Thyroid gland (tissue), 4 donors: ENCODE measurements around the gene VPS9D1. TPM values are rescaled to one million over a fixed set of nuclear protein-coding genes. Genes with fewer than 3 reads are reported as not detected.

Source experiments
- DNase-seq, 2 donors: peaks; one replicate each; pipeline ENCODE4 v3.0.0-alpha.2; 2019
- H3K27ac ChIP-seq, 3 donors: fragments of 200-600 bp; sonication (generic); 1 replicate in 2 of 3; 2 replicates in 1 of 3; pipeline ENCODE4 v1.5.1; 2016 to 2019; ENCODE audit warnings: mild to moderate bottlenecking in 1 of 3, moderate library complexity in 1 of 3
- H3K27me3 ChIP-seq: fragments of 200-600 bp; sonication (generic); one replicate; pipeline ENCODE4 v1.5.1; 2019
- H3K36me3 ChIP-seq, 2 donors: fragments of 200-600 bp; sonication (generic); one replicate each; pipeline ENCODE4 v1.5.1; 2016 to 2019
- H3K4me1 ChIP-seq, 2 donors: fragments of 200-600 bp; sonication (generic); one replicate each; pipeline ENCODE4 v1.5.1; 2017 to 2019
- H3K4me3 ChIP-seq, 3 donors: fragments of 200-600 bp; sonication (generic); replicated peaks in 1 of 3; 1 replicate in 2 of 3; 2 replicates in 1 of 3; pipeline ENCODE4 v1.5.1; 2016; ENCODE audit warnings: mild to moderate bottlenecking in 1 of 3
- H3K9me3 ChIP-seq: fragments of 200-600 bp; sonication (generic); one replicate; pipeline ENCODE4 v1.5.1; 2017
- CTCF ChIP-seq, 6 experiments: fragments of 200-600 bp in 3 of 6; fragments of 450-650 bp in 3 of 6; sonication (generic) in 3 of 6; IDR thresholded peaks; one replicate each; pipeline ENCODE4 v1.5.1; 2016 to 2019; ENCODE audit warnings: antibody characterized with exemption in 6 of 6, mild to moderate bottlenecking in 2 of 6, inconsistent platforms in 1 of 6, moderate library complexity in 1 of 6
- POLR2A ChIP-seq, 2 donors: fragments of 450-650 bp; IDR thresholded peaks; one replicate each; pipeline ENCODE4 v1.6.1; 2017; ENCODE audit warnings: antibody characterized with exemption in 2 of 2, mild to moderate bottlenecking in 2 of 2, moderate library complexity in 1 of 2
- WGBS, 2 donors: methylation state at CpG; one replicate each; pipeline ENCODE4 v1.1.5; 2017; 5-methylcytosine and 5-hydroxymethylcytosine counted together
- intact Hi-C: fragments of 100-400 bp; cut with DNase I; formaldehyde crosslinking; loops from one replicate; pipeline ENCODE4 v1.15.1; 2023
- total RNA-seq, 4 donors: library from RNA; depleted of rRNA; stranded (reverse); fragments of >200 nt; gene quantifications; one replicate each; pipeline ENCODE4 v1.2.3, GENCODE V29; 2016

Gene VPS9D1
- total RNA-seq, 4 donors from 2014 or later, result 3.1 to 15.6 (median 9.0) TPM

- Histone ChIP-seq H3K4me3 (no peak overlapping the region), H3K36me3 (peaks cover 83 to 84% of the 10 kb centered on the region in 2 donors), H3K4me1 (no peaks in the 10 kb centered on the region), H3K27ac (no peak overlapping the region), H3K9me3 (no peaks in the 10 kb centered on the region), H3K27me3 (no peaks in the 10 kb centered on the region)
- no peak for DNase-seq
- intact Hi-C loops, result no loop called here
- TF ChIP-seq CTCF (IDR thresholded peaks at IDR 0.05) (no peak), POLR2A (IDR thresholded peaks at IDR 0.05) (no peak)
- 86 to 96% methylated on average over 14 to 17 of the region's 17 CpGs for WGBS, 2 donors
Measured at GRCh38 chr16:89733322-89733721, 12.6 kb upstream of the VPS9D1 start.

- no peaks in the 10 kb centered on the region for H3K9me3 ChIP-seq
- DNase-seq, result no peak
- no peaks in the 10 kb centered on the region for H3K27me3 ChIP-seq
- no peak overlapping the region for H3K4me3 ChIP-seq
- peaks cover 78 to 80% of the 10 kb centered on the region in 2 donors for H3K36me3 ChIP-seq
- TF ChIP-seq CTCF (IDR thresholded peaks at IDR 0.05), result no peak
- TF ChIP-seq POLR2A (IDR thresholded peaks at IDR 0.05), result no peak
- no peak overlapping the region for H3K27ac ChIP-seq
- intact Hi-C loops, result no loop called here
- 94 to 97% methylated on average over 9 of the region's 9 CpGs for WGBS, 2 donors
- H3K4me1 ChIP-seq, result no peaks in the 10 kb centered on the region
Measured at GRCh38 chr16:89732918-89733242, 12.2 kb upstream of the VPS9D1 start.

- no peak for DNase-seq
- H3K36me3 ChIP-seq, result peaks cover 78 to 80% of the 10 kb centered on the region in 2 donors
- WGBS, 2 donors, result 91 to 92% methylated on average over 23 to 24 of the region's 24 CpGs
- H3K27ac ChIP-seq, result no peak overlapping the region
- intact Hi-C loops, result no loop called here
- no peaks in the 10 kb centered on the region for H3K9me3 ChIP-seq
- TF ChIP-seq CTCF (IDR thresholded peaks at IDR 0.05), result no peak
- TF ChIP-seq POLR2A (IDR thresholded peaks at IDR 0.05), result no peak
- H3K4me1 ChIP-seq, result no peaks in the 10 kb centered on the region
- no peaks in the 10 kb centered on the region for H3K27me3 ChIP-seq
- H3K4me3 ChIP-seq, result no peak overlapping the region
Measured at GRCh38 chr16:89732142-89732917, 11.6 kb upstream of the VPS9D1 start.

- intact Hi-C loops, result no loop called here
- no peaks in the 10 kb centered on the region for H3K9me3 ChIP-seq
- no peaks in the 10 kb centered on the region for H3K4me1 ChIP-seq
- DNase-seq, result no peak
- H3K36me3 ChIP-seq, result peaks cover 70 to 71% of the 10 kb centered on the region in 2 donors
- H3K27ac ChIP-seq, result no peak overlapping the region
- no peak overlapping the region for H3K4me3 ChIP-seq
- TF ChIP-seq POLR2A (IDR thresholded peaks at IDR 0.05) (no peak), CTCF (IDR thresholded peaks at IDR 0.05) (no peak)
- WGBS, 2 donors, result 79 to 85% methylated on average over 17 of the region's 22 CpGs
- no peaks in the 10 kb centered on the region for H3K27me3 ChIP-seq
Measured at GRCh38 chr16:89730610-89731234, 10.0 kb upstream of the VPS9D1 start.
